ENCODE measurements around the gene KLHL24. TPM values are rescaled to one million over a fixed set of nuclear protein-coding genes. Genes with fewer than 3 reads are reported as not detected.
"Not testable (repeated sequence)": the region's sequence is repeated elsewhere in the genome, so short reads cannot be mapped to it uniquely, and the experiment has no call there.

The KLHL24 gene
- polyA plus RNA-seq, 3 donors from 2014 or later, result 33.4 to 52.5 (median 49.8) TPM

GRCh38 chr3:183620252-183620628 is 15.2 kb upstream of the KLHL24 start:
- Mint-ChIP-seq H3K4me1 (no peaks in the 10 kb centered on the region), H3K36me3 (no peaks in the 10 kb centered on the region), H3K9me3 (no peaks in the 10 kb centered on the region), H3K27ac (no peak overlapping the region), H3K27me3 (ENCODE audit: low read depth in 3 of 3) (peaks cover 2 to 5% (median 4%) of the 10 kb centered on the region in 3 donors), H3K4me3 (no peak overlapping the region)
- no peak for DNase-seq

GRCh38 chr3:183622473-183622872 is 12.9 kb upstream of the KLHL24 start:
- H3K9me3 Mint-ChIP-seq; H3K4me1 Mint-ChIP-seq; DNase-seq; H3K27me3 Mint-ChIP-seq (ENCODE audit: low read depth in 3 of 3); H3K36me3 Mint-ChIP-seq; H3K27ac Mint-ChIP-seq; H3K4me3 Mint-ChIP-seq: not testable (repeated sequence)

- peaks cover 0 to 7% (median 5%) of the 10 kb centered on the region in 3 donors for H3K36me3 Mint-ChIP-seq
- peaks cover 0 to 4% (median 2%) of the 10 kb centered on the region in 3 donors for H3K27me3 Mint-ChIP-seq (ENCODE audit: low read depth in 3 of 3)
- no peak overlapping the region for H3K4me3 Mint-ChIP-seq
- H3K27ac Mint-ChIP-seq, result no peak overlapping the region
- no peaks in the 10 kb centered on the region for H3K9me3 Mint-ChIP-seq
- H3K4me1 Mint-ChIP-seq, result no peaks in the 10 kb centered on the region
- DNase-seq, result no peak
Measured at GRCh38 chr3:183626877-183627594, 8.4 kb upstream of the KLHL24 start.

GRCh38 chr3:183629546-183630301 is 5.7 kb upstream of the KLHL24 start:
- no peak overlapping the region for H3K4me3 Mint-ChIP-seq
- no peak for DNase-seq
- H3K27me3 Mint-ChIP-seq (ENCODE audit: low read depth in 3 of 3), result peaks cover 0 to 4% (median 3%) of the 10 kb centered on the region in 3 donors
- peaks cover 3 to 8% of the 10 kb centered on the region in 2 donors for H3K4me1 Mint-ChIP-seq
- peaks cover 0 to 7% (median 5%) of the 10 kb centered on the region in 3 donors for H3K36me3 Mint-ChIP-seq
- H3K27ac Mint-ChIP-seq, result no peak overlapping the region
- H3K9me3 Mint-ChIP-seq, result no peaks in the 10 kb centered on the region

- Mint-ChIP-seq H3K36me3 (peaks cover 0 to 7% (median 5%) of the 10 kb centered on the region in 3 donors), H3K27me3 (ENCODE audit: low read depth in 3 of 3) (peaks cover 11 to 16% (median 11%) of the 10 kb centered on the region in 3 donors), H3K4me1 (peaks cover 7 to 15% of the 10 kb centered on the region in 2 donors), H3K9me3 (no peaks in the 10 kb centered on the region), H3K27ac (no peak overlapping the region), H3K4me3 (no peak overlapping the region)
- no peak for DNase-seq
Measured at GRCh38 chr3:183631715-183632114, 3.7 kb upstream of the KLHL24 start.

GRCh38 chr3:183632725-183633124 is 2.7 kb upstream of the KLHL24 start:
- H3K4me3 Mint-ChIP-seq, H3K9me3 Mint-ChIP-seq: not testable (repeated sequence)
- H3K4me1 Mint-ChIP-seq, result peaks cover 17 to 25% of the 10 kb centered on the region in 2 donors

GRCh38 chr3:183634707-183635106 is 716 bp upstream of the KLHL24 start:
- Mint-ChIP-seq H3K4me1 (peaks cover 34 to 42% of the 10 kb centered on the region in 2 donors), H3K36me3 (peaks cover 0 to 3% (median 0%) of the 10 kb centered on the region in 3 donors), H3K9me3 (no peaks in the 10 kb centered on the region), H3K27me3 (ENCODE audit: low read depth in 3 of 3) (peaks cover 11 to 23% (median 14%) of the 10 kb centered on the region in 3 donors), H3K4me3 (peak overlapping the region; percentile 93 to 96 (median 95)), H3K27ac (peak overlapping the region; percentile 87 to 97 (median 96))
- no peak for DNase-seq

More at GRCh38 chr3:183632725-183633124, 2.7 kb upstream of the KLHL24 start:
- not testable (repeated sequence) for DNase-seq, H3K27ac Mint-ChIP-seq, H3K36me3 Mint-ChIP-seq
- peaks cover 11 to 23% (median 15%) of the 10 kb centered on the region in 3 donors for H3K27me3 Mint-ChIP-seq (ENCODE audit: low read depth in 3 of 3)

- H3K27me3 Mint-ChIP-seq (ENCODE audit: low read depth in 3 of 3), result peaks cover 11 to 21% (median 14%) of the 10 kb centered on the region in 3 donors
- peak overlapping the region; percentile 93 to 96 (median 95) for H3K4me3 Mint-ChIP-seq
- peak overlapping the region; percentile 87 to 97 (median 96) for H3K27ac Mint-ChIP-seq
- DNase-seq, result no peak
- no peaks in the 10 kb centered on the region for H3K9me3 Mint-ChIP-seq
- peaks cover 37 to 45% of the 10 kb centered on the region in 2 donors for H3K4me1 Mint-ChIP-seq
- no peaks in the 10 kb centered on the region for H3K36me3 Mint-ChIP-seq
Measured at GRCh38 chr3:183635107-183635430, 354 bp upstream of the KLHL24 start.

- Mint-ChIP-seq H3K4me1 (peaks cover 43 to 59% of the 10 kb centered on the region in 2 donors), H3K27ac (peak overlapping the region; percentile 93 to 97 (median 96)), H3K4me3 (peak overlapping the region; percentile 93 to 96 (median 95)), H3K36me3 (no peaks in the 10 kb centered on the region), H3K9me3 (no peaks in the 10 kb centered on the region), H3K27me3 (ENCODE audit: low read depth in 3 of 3) (peaks cover 11 to 21% (median 15%) of the 10 kb centered on the region in 3 donors)
- DNase-seq, result peak; percentile 91 to 92 (median 92)
Measured at GRCh38 chr3:183636221-183637105, 1.0 kb downstream of the KLHL24 start.

GRCh38 chr3:183637106-183637486 is 1.7 kb downstream of the KLHL24 start:
- peak overlapping the region; percentile 93 to 97 (median 94) for H3K27ac Mint-ChIP-seq
- peaks cover 11 to 20% (median 16%) of the 10 kb centered on the region in 3 donors for H3K27me3 Mint-ChIP-seq (ENCODE audit: low read depth in 3 of 3)
- H3K9me3 Mint-ChIP-seq, result no peaks in the 10 kb centered on the region
- peak overlapping the region; percentile 93 to 96 (median 95) for H3K4me3 Mint-ChIP-seq
- no peak for DNase-seq
- no peaks in the 10 kb centered on the region for H3K36me3 Mint-ChIP-seq
- H3K4me1 Mint-ChIP-seq, result peaks cover 46 to 66% of the 10 kb centered on the region in 2 donors

GRCh38 chr3:183637633-183638032 is 2.2 kb downstream of the KLHL24 start:
- peaks cover 11 to 19% (median 16%) of the 10 kb centered on the region in 3 donors for H3K27me3 Mint-ChIP-seq (ENCODE audit: low read depth in 3 of 3)
- not testable (repeated sequence) for H3K9me3 Mint-ChIP-seq, DNase-seq, H3K36me3 Mint-ChIP-seq
- H3K27ac Mint-ChIP-seq, result peak overlapping the region in 5 of 6 donors; percentile 93 to 97 (median 94)
- H3K4me1 Mint-ChIP-seq, result peaks cover 48 to 71% of the 10 kb centered on the region in 2 donors
- peak overlapping the region; percentile 93 to 96 (median 95) for H3K4me3 Mint-ChIP-seq

- Mint-ChIP-seq H3K4me3 (peak overlapping the region in 4 of 5 donors; percentile 38 to 95 (median 94)), H3K36me3 (no peaks in the 10 kb centered on the region), H3K9me3 (no peaks in the 10 kb centered on the region), H3K4me1 (peaks cover 48 to 72% of the 10 kb centered on the region in 2 donors), H3K27me3 (ENCODE audit: low read depth in 3 of 3) (peaks cover 11 to 19% (median 16%) of the 10 kb centered on the region in 3 donors), H3K27ac (peak overlapping the region in 5 of 6 donors; percentile 75 to 97 (median 94))
- DNase-seq, result no peak
Measured at GRCh38 chr3:183638101-183638852, 2.9 kb downstream of the KLHL24 start.

GRCh38 chr3:183640635-183641034 is 5.2 kb downstream of the KLHL24 start:
- not testable (repeated sequence) for DNase-seq, H3K4me3 Mint-ChIP-seq, H3K36me3 Mint-ChIP-seq, H3K9me3 Mint-ChIP-seq, H3K27ac Mint-ChIP-seq
- H3K27me3 Mint-ChIP-seq (ENCODE audit: low read depth in 3 of 3), result peaks cover 7 to 16% (median 11%) of the 10 kb centered on the region in 3 donors
- H3K4me1 Mint-ChIP-seq, result peaks cover 44 to 68% of the 10 kb centered on the region in 2 donors

Measured in immature natural killer cell (primary cell).